ENCODE results near the gene PRKAR1A.

GRCh38 chr17:68468788-68469187 lies 43.4 kb upstream of the PRKAR1A start:
- no peak for TF ChIP-seq CTCF (IDR thresholded peaks at IDR 0.05; ENCODE audit: low read depth, low read length)
- TF ChIP-seq POLR2A (IDR thresholded peaks at IDR 0.05; ENCODE audit: extremely low read depth, insufficient read length) = no peak
